NCI-H526 (cell line): ENCODE measurements around the gene USP36.

Source experiments
- DNase-seq, 2 experiments: peaks; one replicate each; lab custom pipeline; 2025; lab: John Stamatoyannopoulos, UW

USP36 gene

DNA sequence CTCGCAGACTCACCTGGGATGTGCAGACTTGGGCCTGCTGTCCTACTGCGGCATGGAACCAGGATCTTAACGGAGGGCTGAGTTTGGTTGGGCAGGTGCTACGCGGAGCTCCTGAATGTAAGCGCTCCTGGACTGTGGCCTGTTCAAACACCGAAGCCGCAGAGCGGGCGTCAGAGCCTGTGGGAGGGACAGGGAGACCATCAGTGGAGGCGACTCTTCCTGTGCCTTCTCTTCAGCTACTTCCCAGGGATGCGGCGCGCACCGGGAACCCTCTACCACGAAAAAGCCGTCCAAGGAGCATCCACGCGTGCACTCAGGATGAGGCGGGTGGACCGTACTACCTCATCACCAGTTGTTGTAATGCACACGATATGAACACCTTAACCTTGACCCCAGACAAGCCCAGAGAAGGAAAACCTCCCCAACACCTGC lies 2.0 kb downstream of the USP36 start:
- DNase-seq, result peak; percentile 12 to 42

DNA sequence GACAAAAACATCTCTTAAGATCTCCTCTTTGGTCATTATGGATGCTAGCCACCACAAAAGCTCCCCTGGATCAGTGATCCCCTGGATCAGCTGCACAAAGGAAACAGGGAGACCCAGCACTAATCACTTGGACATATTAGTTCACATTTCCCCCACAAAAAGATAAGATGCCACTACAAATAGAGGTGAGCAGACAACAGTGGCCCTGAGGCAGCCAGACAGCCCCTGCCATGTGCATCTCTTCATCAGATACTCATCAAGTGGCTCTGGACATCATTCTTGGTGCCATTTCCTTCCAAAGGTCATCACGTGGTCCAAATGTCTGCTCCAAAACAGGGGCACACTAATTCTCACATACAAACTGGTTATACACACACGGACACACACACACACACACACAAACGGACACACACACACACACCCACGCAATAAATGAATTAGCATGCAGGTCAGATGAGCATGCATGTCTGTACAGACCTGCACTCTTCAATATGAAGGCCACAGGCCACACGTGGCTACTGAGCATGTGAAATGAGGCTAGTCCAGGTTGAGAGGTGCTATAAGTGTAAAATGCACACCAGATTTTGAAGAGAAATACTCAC lies 4.1 kb downstream of the USP36 start:
- no peak for DNase-seq

DNA sequence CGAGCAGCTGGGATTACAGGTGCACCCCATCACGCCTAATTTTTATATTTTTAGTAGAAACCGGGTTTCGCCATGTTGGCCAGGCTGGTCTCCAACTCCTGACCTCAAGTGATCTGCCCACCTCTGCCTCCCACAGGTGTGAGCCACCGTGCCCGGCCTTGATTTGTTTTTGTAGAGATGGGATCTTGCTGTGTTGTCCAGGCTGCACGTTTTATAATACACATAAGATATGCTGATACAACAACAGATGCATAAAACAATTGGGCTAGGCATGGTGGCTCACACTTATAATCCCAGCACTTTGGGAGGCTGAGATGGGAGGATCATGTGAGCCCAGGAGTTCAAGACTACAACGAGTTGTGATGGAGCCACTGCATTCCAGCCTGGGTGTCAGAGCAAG lies 6.0 kb downstream of the USP36 start:
- DNase-seq, result no peak

DNA sequence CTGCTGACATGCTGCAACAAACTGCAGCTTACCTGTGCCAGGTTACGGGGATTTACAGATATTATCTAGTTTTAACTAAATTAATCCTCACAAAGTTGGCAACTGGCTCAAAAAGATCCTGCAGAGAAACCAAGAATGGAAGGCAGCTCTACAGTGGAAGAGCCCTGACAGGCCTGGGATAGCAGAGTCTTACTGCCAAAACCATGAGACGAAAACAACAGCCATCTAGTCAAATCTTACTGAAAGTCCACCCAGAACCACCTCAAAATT lies 8.1 kb downstream of the USP36 start:
- no peak for DNase-seq

DNA sequence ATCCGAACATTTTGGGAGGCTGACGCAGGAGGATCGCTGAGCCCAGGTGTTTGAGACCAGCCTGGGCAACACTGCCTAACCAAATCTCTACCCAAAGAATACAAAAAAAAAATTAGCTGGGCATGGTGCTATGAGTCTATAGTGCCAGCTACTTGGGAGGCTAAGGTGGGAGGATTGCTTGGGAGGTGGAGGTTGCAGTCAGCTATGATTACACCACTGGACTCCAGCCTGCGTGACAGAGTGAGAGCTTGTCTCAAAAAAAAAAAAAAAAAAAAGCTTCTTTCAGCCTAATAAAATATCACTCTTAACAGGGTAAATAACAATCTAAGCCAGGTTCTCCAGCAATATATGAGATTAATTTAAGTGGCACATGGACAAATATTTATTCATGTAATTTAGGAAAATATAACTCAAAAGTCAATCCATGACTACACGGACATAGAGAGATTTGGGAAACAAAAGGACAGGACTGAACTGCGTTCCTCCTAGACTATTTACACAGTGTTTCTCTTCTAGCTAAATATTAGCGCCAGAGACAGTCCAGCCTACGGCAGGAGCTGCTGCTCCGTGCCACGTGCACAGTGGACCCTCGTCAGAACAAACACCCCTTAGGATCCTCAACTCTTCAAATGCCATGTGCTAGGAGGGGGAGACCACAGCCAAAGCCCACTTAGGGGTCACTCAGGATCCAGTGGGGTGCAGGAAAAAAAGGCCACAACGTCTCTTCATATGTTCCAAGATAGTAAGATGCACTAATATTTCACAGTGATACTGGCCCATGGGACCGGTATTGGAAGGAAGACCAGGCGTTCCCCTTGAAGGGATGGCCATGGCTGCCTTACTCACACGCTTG lies 8.7 kb downstream of the USP36 start:
- no peak for DNase-seq

DNA sequence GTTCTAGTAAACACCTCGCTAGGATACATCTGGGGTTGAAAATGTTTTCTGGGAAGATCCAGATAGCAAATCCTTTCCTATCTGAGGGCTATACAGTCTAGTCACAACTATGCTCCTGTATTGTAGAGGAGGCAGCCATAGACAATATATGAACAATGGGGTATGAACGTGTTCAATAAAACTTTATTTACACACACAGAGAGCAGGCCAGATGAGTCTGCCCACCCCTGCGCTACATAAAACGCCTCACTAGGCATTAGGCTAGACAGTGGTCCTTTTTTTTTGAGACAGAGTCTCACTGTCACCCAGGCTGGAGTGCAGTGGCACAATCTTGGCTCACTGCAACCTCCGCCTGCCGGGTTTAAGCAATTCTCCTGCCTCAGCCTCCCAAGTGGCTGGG lies 11.1 kb downstream of the USP36 start:
- DNase-seq, result no peak

DNA sequence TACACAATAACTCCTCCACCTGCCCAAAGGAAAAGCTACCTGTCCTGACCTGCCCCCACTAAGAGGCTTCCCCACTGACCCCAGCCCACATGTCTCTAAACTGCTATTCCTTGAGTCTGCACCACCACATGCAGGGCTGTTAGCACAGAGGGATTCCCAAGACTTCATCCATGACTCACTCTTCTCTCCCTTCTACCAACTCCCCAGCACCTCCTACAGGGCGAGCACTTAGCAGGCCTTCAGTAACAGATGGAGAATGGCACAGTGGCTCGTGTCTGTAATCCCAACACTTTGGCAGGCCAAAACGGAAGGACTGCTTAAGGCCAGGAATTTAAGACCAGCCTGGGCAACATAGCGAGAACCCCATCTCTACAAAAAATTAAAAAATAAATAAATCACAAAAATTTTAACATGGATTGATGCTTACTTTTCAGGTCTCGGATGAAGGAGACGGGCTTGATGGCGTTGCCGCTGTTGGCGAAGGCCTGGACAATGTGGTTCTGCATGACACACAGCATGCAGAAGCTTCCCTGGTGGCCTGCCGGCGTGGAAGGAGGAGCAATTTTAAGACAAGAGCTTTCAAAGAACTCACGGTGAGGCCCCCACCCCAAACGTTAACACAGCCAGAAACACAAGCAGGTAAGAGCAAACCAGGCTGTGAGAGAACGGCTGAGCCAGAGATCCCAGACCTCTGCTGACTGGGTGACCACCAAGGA lies 12.0 kb downstream of the USP36 start:
- no peak for DNase-seq

DNA sequence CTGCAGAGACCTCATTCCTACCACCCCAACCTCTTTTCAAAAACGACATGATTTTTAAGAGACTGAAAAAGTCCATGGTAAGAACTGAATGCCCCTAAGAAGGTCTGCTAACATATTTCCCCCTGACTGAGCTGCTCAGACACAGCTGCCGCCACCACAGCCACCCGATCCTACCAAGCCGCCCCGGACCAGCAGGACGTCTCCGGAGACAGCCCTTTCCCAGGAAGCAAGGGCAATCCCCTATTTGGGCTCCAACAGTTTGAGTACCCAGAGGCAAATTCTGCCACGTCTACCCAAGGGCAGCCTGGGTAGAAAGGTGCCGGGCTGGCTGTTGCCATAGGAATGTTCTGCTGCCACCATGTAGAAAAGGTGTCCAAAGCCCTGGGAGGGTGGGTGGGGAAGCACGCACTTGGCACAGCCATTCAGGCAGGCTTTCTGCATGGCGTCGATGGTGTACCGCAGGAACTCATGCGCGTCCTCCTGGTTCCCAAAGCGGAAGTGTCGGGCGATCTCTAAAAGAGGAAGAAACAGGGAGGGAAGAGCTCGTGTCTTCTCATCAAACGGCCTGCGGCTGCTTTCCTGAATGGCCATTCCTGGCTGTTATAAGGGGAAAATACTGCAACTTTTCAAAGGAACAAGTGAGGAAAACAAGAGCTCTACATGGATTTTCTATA lies 13.6 kb downstream of the USP36 start:
- no peak for DNase-seq

DNA sequence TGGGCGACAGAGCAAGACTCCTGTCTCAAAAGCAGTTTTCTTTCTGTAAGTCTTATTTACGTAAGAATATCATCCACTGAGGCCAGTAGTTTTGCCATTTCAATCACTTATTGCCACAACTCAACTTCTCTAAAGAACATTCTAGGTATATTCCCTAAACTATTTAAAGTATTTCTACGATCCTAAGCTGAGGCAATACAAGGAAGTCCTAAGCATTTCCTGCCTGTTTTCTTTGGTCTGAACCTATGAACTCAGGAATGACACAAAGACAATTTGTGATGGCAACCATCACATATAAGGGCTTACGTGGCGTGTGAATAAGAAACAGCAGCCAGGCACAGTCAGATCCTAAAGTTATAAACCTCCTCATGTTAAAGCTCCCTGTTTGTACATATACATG lies 14.2 kb downstream of the USP36 start:
- DNase-seq, result no peak

DNA sequence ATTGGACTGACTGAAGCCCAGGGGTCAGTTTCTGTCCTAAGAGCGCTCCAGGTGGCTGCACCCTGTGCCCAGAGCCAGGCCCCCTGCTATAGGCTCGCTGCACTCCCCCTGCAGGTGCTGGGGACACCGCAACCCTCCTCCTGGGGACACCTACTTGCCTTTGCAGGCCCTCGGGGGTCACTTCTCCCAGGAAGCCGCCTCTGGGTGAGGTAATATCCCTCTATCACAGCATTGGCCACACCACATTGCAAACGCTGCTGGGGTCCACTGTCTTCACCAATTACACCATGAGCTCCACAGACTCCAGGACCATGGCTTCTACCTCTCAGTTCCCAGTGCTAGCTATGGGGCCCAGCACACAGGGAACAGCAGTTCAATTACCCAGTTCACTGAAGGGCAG lies 14.9 kb downstream of the USP36 start:
- no peak for DNase-seq

DNA sequence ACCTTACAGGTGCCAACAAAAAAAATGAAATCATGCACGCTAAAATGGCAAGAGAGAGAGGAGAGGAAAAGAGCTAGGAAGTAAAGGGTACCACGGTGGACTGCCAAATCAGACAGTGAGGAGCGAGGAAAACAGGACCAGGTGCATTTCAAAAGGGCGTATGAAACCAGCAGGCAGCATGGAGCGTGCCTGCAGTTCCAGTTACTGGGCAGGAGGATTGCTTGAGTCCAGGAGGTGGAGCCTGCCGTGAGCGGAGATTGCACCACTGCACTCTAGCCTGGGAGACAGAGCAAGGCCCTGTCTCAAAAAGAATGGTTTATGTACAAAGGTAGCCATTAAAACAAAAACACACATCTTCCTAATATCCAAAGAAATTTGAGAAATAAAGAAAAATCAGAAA lies 16.4 kb downstream of the USP36 start:
- no peak for DNase-seq

DNA sequence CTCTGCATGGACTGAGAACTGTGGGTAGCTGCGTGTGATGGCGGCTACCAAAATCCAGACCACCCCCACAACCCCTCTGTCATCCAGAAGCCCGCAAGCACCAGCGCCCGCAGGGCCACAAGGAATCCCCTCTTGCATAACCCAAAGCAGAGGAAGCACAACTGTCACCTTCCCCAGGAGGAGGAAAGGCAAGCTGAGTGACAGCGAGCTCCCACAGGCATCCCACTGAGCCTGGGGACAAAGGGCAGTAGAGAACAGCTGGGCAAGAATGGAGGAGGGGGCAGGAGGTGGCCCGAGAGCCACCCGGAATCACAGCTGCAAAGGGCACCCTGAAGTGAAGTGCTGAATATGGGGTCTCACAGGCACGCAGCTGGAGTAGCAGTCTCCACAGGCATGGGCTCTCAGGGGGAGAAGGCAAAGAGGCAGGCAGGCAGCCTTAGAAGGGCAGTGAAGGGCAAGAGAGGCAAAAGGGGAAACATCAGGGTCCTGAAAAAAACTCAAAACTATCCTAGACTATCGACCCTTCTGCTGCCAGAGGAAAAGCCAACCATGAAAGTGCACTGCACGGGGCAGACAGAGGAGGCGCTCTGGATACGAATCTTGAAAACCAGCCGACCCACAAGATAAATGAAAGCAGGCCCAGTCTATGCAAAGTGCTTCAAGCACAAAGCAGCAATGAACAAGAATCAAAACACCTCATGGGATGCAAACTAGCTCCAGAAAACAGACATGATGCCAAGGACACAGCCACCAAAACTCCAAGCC lies 17.1 kb downstream of the USP36 start:
- no peak for DNase-seq

DNA sequence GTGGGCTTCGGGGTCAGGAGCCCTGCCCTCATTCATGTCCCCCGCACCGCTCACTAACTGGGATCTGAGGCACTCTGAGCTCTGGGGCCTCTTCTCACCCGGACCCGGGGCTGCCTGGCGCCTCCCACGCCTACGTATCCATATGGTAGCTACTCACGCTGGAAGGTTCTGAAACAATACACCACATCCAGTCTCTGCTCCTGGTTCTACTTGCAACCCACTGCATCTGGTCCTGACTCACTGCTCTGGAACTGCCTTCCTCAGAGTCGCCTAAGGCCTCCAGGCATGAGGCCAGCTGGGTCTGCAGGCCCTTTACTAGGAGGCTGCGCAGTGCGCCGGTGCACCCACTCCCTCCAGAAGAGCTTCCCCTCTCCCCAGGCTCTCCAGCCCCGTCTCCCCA lies 18.1 kb downstream of the USP36 start:
- no peak for DNase-seq

DNA sequence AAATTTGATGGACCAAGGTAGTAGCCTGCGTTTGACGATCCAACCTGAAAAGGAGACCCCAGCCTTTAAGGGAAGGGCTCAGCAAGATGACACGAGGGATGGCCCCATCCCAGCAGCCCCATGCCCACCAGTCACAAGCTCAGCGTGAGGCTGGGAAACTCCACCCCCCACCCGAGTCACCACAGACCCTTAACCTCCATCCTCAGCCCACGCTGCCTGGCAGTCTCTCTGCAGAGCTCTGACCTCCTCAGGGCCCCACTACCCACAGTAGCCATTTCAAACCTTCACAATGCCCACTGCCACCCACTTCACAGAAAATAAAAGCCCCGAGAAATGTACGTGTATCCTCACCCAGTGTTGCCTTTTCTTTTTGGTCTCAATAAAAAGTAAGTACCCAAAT lies 18.7 kb downstream of the USP36 start:
- DNase-seq, result no peak

DNA sequence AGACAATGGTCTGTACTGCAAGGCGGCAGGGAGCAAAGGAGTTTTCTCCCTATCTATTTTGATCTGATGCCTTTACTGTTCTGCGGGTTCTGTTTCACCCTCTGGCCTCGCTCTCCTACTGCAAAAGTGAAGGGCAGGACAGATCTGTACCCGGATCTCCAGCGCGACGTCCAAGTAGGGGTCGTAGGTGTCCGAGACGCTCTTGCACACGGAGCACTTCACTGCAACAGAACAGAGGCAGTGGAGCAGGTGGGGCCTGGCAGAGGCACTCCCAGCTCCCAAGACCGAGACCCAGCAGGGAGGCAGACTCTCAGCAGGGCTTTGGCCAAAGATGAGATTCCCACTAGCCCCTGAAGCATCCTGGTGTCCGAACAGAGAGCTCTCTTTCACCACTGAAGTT lies 19.8 kb downstream of the USP36 start:
- no peak for DNase-seq

DNA sequence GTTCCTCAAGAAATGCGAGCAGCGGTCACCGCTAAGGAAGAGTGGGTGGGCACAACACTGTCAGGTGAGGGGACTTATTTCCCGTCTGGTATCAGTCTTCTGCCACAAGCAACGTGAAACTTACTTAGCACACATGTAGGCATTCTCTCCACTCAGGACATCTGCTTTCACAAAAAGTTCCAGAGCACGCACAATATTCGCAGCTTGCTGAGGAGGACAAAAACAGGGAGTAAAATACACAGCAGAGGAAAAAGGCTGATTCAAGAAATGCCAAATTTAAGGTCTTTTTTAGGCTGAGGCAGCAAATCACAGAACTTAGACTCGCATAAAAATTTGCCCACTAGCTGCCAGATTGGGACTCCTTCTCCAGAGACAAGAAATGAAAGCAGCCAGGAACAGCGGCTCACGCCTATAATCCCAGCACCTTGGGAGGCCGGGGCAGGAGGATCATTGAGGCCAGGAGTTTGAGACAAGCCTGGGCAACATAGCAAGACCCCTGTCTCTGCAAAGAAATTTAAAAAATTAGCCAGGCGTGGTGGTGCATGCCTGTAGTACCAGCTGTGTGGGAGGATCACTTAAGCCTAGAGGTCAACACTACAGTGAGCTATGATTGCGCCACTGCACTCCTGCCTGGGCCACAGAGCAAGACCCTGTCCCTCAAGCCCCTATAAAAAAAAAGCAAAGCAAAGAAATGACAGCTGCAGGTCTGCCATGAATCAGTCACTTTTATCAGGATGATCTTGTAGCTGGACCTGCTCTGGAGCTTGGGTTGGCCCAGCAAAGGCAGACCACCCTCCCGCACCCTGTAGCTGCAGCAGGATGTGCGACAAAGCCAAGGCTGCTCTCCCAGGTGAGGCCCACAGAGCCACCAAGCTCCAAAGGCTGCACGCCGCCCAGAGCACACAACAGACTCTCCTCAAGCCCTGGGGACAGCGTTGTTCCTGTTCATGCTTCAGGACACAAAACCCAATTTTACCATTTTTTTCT lies 20.5 kb downstream of the USP36 start:
- no peak for DNase-seq

DNA sequence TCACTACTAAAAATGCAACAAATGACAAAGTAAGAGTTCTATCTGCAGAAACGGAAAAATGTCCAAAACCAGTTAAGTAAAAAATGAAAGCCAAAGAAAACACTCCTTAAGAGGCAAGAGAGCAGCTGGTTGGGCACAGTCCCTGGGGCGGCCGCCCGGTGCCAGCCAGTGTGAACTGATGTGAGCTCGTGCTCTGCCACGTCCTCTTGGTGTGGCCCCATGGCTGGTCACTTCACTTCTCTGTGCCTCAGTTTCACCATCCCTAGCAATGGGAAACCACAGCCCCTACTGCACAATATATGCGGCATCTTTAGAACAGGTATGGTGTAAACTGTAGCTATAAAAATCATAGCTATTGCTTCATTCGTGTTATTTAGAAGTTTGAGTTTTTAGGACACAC lies 21.2 kb downstream of the USP36 start:
- DNase-seq, result no peak

DNA sequence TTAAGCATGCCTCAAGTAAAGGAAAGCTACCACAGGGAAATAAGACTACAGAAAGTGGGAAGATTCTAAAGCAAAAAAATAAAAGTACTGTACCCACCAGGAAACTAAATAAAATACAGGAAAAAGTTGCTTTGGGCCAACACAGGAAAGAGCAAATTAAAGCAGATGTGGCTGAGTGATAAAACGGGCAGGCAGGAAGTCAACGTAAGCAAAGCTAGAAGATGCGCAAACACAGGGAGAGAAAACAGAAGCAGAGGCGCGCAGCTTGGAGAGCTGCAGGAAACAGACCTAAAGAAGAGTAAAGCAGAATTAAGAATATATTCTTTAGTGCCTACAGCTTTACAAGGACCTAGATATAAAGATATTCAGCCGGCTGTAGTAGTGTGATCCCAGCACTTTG lies 21.7 kb downstream of the USP36 start:
- DNase-seq, result no peak

DNA sequence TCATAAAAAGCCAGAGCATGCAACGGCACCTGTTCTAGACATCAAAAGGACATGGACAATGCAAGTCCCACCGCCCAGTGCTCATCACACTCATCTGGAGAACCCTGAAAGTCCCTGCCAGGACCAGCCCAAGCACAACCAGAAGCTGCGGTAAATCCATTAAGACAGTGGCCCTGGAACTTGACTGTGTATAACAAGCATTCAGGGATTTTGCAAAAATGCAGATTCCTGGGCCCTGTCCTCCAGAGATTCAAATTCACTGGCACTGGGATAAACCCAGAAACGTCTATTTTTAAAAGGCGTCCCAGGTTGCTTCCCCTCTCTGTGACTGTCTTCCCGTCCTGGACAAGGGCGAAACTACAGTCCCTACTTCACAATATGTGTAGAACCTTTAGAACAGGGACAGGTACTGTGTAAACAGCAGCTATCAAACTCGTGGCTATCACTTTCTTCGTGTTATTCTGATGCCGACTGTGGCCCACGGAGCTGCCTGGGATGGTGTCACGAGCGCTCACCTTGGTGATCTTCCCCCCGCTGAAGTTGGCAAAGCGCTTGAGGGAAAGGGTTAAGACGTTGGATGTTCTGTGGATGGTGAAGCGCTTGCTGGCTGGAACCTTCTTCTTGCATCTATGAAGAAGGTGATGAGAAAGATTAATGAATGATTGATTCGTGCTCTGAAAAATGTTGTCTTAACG lies 22.3 kb downstream of the USP36 start:
- no peak for DNase-seq

DNA sequence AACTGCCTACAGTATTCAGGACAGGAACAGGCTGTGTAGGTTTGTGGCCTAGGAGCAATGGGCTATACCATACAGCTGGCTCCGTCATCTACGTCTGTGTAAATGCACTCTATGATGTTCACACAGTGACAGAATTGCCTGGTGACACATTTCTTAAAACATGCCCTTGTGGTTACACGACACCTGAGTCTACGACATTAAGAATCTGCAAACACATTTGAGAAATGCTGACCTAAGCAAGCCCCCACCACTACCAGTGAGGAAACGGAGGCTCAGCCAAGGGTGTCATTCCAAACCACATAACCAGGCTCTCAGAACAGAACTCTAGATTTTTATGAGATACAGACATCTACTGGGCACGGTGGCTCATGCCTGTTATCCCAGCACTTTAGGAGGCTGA lies 23.5 kb downstream of the USP36 start:
- DNase-seq, result no peak
